HG03045 (cell line): Measurements from ENCODE around the gene OR52N1.

ENCODE experiments used
- ATAC-seq: cut with Tn5 transposase; IDR thresholded peaks from one replicate; pipeline ENCODE4 v1.9.1; 2021; ENCODE audit warnings: mild to moderate bottlenecking, moderate library complexity; ENCODE audit not compliant: unreplicated experiment

Gene OR52N1

GRCh38 chr11:5791165-5791564 lies at the start of gene OR52N1:
TSS of gene OR52N1 (minus strand) at chr11:5791265. CDS start at chr11:5788816, 2,449 bp downstream.
- no peak for ATAC-seq

GRCh38 chr11:5837695-5838094 lies 46.6 kb upstream of the OR52N1 start:
- ATAC-seq: no peak

GRCh38 chr11:5833446-5833845 lies 42.4 kb upstream of the OR52N1 start:
- ATAC-seq: no peak

- no peak for ATAC-seq
Observed at GRCh38 chr11:5831196-5831829, 40.2 kb upstream of the OR52N1 start.

- ATAC-seq: peak; percentile 74
Observed at GRCh38 chr11:5818245-5818886, 27.3 kb upstream of the OR52N1 start.

- no peak for ATAC-seq
Observed at GRCh38 chr11:5815534-5815933, 24.5 kb upstream of the OR52N1 start.

- ATAC-seq: no peak
Observed at GRCh38 chr11:5809905-5810795, 19.1 kb upstream of the OR52N1 start.

GRCh38 chr11:5809122-5809519 lies 18.1 kb upstream of the OR52N1 start:
- peak; percentile 38 for ATAC-seq

- peak; percentile 87 for ATAC-seq
Observed at GRCh38 chr11:5808500-5809121, 17.5 kb upstream of the OR52N1 start, which contains the start of gene OR52N2. TSS of gene OR52N2 (plus strand) at chr11:5808924. CDS start at chr11:5820336, 11,412 bp downstream.

GRCh38 chr11:5807580-5807979 lies 16.5 kb upstream of the OR52N1 start:
- ATAC-seq: no peak

GRCh38 chr11:5803982-5804381 lies 12.9 kb upstream of the OR52N1 start:
- ATAC-seq: no peak

GRCh38 chr11:5796541-5796940 lies 5.5 kb upstream of the OR52N1 start:
- ATAC-seq: no peak

GRCh38 chr11:5783255-5783654 lies 7.8 kb downstream of the OR52N1 start, which contains the start of gene OR52N5:
TSS of gene OR52N5 (minus strand) at chr11:5783355. CDS start at chr11:5778634, 4,721 bp downstream.
- no peak for ATAC-seq

- no peak for ATAC-seq
Observed at GRCh38 chr11:5767056-5767455, 24.0 kb downstream of the OR52N1 start.

GRCh38 chr11:5753943-5754342 lies 37.1 kb downstream of the OR52N1 start, which contains the start of gene OR52N4:
TSS of gene OR52N4 (plus strand) at chr11:5754243. CDS start at chr11:5754741, 498 bp downstream.
- no peak for ATAC-seq

GRCh38 chr11:5749836-5750235 lies 41.2 kb downstream of the OR52N1 start:
- ATAC-seq: no peak

GRCh38 chr11:5746614-5747013 lies 44.5 kb downstream of the OR52N1 start:
- no peak for ATAC-seq

- ATAC-seq: no peak
Observed at GRCh38 chr11:5738431-5738830, 52.6 kb downstream of the OR52N1 start.

- ATAC-seq: no peak
Observed at GRCh38 chr11:5737670-5738392, 53.2 kb downstream of the OR52N1 start.

- no peak for ATAC-seq
Observed at GRCh38 chr11:5737091-5737490, 54.0 kb downstream of the OR52N1 start.
